ENCODE data around the gene OR2F1.

Gene OR2F1, protein sequence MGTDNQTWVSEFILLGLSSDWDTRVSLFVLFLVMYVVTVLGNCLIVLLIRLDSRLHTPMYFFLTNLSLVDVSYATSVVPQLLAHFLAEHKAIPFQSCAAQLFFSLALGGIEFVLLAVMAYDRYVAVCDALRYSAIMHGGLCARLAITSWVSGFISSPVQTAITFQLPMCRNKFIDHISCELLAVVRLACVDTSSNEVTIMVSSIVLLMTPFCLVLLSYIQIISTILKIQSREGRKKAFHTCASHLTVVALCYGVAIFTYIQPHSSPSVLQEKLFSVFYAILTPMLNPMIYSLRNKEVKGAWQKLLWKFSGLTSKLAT

DNA sequence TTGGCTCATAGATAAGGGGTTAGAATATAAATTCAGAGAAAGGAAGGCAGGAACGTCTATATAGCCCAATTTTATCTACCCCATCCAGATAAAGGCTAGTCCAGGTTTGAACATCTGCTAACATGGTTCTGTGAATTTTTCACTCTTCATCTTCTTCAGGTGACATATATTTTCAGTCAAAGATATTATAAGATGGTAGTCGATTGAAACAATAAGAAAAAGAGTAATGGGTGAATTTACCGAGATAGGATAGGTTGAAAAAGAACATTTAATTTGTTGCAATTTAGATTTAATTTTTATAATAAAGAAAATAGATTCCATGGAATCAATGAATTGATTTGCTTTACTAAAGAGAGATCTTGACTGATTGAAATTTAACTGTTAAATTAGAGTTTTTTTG, at the start of gene OR2F1:
OR2F1 (plus strand) TSS at position 301 of the 400 bp plus-strand sequence. CDS start 5,127 bp downstream, outside the sequence.
- DNase-seq = no peak

DNA sequence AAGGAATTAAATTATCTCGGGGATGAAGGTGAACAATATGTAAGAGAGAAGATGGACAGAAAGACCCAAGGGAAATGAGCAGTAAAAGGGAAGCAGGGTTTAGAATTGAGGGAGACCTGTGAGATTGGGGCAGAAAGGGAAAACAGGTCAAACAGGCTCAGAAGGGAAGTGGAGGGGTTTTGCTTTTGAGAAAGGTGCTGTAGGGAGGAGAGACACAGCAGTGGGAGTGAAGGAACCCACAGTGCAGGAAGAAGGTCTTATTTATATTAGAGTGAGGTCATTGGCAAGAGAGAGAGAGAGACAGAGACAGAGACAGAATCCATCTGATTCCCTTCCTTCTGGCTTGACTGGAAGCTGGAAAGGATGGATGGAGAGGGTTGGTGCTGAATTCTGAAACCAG, 49.1 kb upstream of the OR2F1 start:
- DNase-seq = no peak

DNA sequence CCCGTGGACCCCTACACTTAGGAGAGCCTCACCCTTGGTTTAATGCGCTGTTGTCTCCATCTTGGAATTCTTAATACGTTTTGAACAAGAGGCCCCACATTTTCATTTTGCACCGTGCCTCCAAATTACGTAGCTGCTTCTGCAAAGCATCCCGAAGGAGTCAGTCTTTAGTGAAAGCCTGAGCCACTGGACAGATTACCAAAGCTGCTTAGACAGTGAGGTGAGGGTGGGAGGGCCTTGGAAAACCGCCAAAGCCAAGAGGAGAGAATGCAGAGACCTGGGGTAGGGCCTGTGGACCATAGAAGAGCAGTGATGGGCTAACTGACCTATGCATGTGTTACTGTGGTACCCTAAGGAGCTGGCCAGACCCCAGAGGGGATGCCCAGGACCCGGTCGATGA, 48.5 kb upstream of the OR2F1 start:
- no peak for DNase-seq

DNA sequence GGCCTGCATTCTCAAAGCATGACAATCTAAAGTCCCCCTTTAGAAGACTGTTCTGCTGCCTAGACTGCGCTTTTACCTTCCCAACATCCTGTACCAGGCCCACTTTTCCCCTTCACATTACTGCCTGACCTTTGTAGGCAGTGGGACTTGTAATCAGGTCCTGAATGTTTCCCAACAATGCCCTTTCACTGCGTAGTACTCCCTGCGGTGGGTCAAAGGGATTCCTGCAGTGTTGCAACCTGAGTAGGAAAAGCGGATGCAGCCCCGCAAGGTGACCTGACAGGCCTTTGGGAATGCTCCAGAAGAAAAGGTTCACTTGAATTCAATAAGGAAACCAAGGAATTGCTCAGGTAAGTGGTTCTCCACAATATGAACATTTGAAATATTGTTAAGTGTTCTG, 47.7 kb upstream of the OR2F1 start:
- DNase-seq = no peak

DNA sequence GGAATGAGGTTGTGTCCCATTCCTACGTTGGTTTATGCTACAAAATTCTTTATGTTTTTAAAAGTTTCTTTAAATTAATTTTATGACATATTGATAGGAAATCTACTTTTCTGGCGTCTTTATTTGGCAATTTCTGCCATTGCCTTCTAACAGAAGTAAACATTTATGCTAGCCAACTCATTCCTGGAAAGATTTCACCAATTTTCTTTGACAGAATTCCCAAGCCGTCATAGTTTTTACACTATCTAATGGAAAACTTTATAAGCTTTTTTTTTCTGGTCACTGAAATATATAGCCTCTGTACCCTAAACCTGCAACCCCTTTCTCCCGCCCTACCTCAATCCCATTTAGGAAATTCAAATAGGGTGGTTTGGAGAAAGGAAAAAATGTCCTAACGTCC, 46.5 kb upstream of the OR2F1 start:
- no peak for DNase-seq

DNA sequence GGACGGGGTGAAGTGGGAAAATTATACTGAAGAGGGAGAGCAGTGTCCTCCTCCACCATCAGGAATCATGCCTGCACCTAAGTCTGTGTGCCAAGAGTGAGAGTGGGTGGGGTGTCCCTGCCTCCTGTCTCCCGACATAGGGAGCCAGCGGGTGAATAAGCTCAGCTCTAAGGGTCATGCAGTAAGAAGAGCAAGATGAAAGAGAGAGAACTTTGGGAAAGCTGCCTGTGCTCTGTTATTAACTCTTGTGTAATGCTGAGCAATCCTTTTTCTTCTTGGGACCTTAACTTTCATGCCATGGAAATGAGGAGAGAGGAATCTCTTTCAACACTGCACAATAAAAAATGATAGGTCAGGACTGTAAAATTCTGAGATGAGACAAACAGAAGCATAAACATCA, 44.8 kb upstream of the OR2F1 start:
- no peak for DNase-seq

DNA sequence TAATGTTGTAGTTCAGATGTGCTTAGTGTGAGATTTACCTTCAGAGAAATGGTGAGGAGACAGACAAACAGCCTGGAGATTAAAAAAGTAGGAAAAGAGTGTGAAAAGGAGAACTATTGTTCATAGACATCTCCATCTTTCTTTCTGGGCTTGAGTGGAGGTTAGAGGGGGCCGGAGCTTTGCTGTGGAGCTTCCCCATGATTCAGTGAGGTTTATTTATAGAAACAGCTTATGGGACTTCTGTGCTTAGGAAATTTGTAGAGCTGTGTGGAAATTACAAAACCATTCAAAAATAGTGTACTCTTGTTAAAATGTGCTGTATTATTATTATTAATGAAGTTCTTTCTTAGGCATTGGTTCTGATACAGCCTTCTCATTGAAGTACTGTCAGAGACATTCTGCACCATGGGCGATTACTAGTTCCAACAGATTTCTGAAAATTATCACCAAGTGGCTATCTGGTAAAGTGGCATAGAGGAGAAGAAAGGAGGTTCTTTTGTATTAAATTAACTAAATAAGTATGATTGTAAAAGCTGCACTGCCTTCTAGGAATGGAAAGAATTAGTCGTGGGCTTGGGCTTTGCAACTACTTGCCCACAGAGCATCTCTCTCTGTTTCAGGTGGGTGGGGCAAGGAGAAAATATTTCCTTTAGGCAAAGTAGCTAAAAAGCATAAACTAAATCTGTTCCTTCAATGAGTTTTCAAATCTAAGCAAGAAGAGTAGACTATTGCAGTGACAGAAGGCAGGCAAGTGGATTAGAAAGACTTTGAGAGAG, 44.0 kb upstream of the OR2F1 start:
- DNase-seq = no peak

DNA sequence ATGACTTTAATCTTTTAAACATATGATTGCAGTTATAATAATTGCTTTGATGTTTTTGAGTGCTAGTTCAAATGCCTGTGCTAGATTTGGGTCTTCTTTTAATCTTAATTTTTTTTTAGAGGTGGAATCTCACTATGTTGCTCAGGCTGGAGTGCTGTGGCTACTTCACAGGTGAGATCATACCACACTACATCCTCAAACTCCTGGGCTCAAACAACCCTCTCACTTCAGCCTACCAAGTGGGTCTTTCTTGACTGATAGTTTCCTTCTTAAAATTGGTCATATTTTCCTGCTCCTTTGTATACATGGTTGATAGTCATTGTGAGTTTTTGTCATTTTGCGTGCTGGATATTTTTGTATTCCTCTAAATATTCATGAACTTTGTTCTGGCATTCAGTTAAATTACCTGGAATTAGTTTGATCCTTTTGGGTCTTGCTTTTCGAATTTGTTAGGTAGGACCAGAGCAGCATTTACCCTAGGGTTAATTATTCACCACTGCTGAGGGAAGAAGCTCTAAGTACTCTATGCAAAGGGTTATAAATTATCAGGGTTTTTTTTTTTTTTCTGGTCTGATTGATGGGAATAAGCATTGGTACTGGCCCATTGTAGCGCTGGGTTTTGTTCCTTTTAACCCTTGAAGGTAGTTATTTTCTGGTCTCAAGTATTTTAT, 40.6 kb upstream of the OR2F1 start:
- no peak for DNase-seq

DNA sequence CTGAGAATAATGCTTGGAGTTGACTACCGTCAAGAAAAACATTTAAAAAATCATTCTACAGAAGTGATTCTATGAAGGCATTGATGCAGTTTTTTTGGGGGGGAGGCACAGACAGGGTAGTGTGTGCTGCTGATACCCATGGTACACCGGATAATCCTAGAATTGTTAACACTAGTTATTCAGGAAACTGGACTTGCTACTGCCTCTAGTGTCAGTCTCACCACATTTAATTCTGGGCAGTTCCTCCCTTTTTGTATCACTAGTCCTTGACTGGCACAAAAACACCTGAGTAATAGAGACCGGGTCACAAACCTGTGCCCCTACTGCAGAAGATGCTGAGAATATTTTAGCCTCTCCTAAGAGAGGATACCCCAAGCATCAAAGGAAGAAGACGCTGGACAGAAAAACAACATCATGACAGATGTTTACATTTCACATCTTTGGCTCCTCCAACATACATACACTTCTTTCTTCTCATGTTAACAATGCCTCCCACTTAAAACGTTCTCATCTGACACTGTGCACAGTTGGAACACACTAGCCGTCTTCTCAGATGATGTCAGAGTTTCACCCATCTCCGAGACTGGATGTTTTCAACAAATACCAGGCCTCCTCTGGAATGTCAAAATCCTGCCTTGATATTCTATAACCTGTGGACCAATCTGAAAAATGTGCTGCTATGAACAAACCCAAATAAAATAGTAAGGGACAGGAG, 39.5 kb upstream of the OR2F1 start:
- no peak for DNase-seq

DNA sequence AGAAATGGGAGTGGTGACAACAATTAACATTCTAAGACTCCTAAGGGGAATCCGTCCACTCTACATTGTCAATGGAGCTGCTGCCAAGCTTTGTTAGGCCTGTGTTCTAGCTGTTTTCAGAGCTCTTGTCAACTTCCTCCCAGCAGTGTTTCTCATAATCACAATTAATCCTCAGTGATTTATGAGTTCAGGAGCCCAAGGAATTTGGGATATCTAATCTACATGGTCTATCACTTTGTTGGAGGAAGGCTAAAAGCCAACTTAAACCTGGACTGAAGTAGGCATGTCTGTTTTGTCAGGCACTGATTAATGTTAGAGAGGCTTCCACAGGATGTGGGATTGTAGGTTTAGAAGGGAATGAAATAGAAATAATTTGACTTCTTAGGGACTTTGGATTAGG, 29.8 kb upstream of the OR2F1 start:
- no peak for DNase-seq

DNA sequence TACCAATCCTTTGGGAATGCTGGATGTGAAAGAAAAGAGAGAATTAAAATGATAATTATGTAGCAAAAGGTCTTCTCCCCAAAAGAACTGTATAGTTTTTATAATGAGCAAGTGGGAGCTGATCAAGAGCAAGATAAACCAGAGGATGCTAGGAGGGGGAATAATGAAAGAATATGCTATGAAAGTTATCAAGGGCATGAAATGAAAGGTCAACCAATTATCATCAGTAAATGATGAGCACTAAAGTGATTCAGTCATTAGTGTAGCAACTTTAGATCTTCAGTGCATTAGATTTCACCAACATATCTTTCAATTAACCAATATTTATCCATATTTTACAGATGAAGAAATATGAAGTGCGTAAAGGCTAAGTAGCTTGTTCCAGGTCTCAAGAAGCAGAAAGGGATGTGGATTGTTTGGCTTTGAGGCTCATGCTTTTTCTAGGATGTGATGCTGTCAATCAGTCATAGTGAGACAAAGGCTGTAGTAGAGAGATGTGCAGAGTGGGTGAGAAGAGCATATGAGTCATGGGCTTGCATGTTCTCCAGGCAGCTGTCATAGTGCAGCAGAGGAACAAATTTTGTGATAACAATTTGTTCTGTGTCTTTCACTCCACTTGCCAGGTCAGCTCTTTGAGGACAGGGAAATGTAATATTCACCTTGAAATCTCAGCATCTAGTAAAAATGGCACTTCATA, 25.3 kb upstream of the OR2F1 start:
- DNase-seq = peak; percentile 5

DNA sequence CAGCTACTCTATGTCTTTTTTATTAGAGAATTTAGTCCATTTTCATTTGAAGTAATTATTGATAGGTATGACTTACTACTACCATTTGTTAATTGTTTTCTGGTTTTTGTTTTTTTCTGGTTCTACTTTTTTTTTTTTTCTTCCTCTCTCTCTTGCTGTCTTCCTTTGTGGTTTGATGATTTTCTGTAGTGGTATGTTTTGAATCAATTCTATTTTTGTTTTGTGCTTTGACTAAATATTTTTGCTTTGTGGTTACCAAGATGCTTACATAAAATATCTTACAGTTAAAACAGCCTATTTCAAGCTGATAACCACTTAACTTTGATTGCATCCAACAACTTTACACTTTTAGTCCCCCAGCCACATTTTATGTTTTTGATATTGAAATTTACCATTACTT, 22.9 kb upstream of the OR2F1 start:
- no peak for DNase-seq

DNA sequence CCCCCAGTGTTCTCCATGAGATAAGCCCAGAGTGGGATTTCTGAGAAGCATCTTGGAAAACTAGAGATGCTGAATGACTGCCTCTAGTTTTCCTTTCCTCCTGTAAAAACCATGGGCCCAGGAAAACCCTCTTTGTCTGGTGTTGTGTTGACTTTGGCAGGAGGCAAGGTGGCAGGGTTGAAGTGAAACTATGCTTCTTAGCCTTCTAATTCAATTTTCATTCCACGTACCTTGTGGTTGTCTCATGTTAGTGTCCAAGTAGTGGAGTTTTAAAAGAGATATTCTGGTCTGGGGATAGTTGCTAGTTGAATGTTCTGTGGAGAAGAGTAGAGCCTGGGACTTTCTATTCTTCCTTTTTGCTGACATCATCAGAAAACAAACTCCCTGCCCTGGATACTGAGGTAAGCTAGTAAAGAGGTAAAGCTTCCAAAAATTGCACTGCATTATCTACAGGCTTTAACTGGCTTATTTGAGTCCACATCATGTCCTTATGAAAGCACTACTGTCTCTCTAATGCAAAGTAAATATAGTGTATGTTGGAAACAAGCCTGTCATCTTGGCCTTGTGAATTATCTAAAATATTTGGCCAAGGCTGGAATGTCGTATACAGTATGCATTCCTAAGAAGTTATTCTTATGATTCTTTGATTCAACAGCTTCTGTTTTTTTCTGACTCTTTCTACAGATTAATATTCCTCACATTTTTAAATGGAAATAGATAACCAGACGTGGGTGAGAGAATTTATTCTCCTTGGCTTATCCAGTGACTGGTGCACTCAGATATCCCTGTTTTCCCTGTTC, 19.9 kb upstream of the OR2F1 start, which contains the start of gene OR2F2:
OR2F2 (plus strand) TSS at position 708 of the 800 bp plus-strand sequence; CDS start at position 708, 0 bp downstream.
- no peak for DNase-seq

DNA sequence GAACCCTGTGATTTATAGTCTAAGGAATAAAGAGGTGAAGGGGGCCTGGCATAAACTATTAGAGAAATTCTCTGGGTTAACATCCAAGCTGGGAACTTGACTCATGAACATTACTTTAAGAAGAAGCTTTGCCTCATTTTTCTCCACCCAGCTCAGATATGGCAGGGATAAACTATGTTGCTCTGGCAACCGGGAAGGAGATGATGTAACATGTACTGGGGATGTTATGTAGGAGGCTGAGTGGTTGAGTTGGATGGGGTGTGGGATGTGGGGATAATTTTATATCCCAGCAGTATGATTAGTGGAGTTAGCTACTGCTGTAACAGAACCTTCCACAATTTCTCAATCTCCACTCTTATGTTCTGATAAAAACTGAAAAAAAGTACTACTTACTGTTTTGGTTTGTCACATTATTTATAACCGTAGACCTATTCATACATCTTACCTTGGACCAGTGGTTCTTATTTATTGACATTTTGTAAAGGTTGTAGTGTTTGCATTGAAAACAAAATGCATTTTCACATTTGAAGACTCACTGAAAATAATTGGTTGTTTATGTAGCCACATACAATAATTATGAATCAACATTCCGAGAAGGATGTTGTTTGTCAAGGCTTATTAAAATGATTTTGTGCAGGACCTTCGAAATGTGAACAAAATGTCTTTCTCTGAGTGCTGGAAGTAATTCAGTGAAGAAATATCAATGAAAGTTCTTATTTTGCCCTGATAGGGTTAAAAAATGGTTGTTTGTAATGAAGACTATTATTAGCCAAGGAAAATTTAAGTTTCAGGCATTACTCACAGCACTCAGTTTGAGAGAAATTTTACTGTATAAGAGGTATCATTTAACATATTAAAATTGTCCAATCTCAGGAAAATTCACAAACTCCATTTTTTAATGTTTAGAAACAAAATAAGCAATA, 18.3 kb upstream of the OR2F1 start:
- DNase-seq = no peak

DNA sequence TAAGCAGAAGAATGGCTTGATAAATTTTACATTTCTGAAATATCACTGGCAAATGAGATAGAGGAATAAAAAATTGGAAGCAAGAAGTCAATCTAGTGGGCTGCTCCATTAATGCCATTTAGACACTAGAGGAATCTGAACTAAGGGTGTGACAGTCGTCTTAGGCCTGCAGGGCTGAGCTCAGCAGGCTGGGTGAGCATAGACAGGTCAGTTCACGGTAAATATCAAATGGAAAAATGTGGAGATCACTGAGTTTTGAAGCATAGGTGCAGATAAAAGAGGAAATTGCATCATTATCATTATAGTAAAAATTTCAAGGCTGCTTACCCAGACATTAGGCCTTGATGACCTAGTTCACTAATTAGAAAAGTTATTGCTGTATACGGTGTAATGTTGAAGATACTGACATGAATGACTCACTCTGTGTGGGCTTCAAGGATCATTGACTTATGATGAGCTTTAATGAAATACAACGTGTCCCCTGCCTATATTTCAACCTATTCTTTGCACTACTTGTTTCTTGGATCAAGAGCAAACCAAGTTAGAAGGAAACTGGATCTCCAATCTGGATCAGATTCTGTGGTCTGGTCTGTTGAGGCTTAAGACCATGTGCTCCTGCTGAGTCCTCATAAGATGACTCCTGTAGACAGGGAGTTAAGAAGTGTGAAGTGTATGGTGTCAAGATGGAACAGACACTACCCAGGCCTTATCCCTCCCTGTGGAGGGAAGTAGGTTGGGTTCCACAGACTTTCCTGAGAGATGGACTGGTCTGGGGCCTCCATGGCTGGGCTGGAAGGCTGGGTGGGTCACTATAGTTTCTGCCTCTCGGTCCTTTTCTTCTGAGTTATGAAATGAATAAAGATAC, 16.0 kb upstream of the OR2F1 start:
- DNase-seq = no peak

DNA sequence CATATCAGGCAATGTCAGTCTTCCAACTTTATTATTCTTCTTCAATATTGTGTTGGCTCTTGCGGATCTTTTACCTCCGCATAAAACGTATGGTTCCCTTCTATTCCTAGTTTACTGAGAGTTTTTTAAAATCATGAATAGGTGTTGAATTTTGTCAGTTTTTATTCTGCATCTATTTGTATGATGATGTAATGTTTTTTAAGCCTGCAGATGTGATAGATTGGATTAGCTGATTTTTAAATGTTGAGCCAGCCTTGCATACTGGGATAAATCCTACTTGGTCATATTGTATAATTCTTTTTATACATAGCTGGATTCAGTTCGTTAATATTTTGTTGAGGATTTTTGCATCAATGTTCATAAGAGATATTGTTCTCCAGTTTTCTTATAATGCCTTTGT, 9.2 kb upstream of the OR2F1 start:
- DNase-seq = no peak

DNA sequence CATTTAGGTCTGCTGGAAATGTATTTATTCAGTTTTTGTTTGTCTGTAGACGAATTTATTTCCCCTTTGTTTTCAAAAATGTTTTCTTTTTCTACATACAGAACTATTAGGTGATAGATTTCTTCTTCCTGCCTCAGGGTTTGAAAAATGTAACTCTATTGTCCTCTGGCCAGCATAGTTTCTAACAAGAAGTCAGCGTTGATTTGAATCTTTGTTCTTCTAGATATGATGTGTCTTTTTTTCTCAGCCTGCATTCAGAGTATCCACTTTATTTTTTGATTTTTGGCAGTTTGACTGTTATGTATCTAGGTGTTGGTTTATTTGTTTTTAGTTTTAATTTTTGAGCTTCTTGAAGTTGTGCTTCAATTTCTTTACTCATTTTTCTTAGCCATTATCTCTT, 7.5 kb upstream of the OR2F1 start:
- no peak for DNase-seq

DNA sequence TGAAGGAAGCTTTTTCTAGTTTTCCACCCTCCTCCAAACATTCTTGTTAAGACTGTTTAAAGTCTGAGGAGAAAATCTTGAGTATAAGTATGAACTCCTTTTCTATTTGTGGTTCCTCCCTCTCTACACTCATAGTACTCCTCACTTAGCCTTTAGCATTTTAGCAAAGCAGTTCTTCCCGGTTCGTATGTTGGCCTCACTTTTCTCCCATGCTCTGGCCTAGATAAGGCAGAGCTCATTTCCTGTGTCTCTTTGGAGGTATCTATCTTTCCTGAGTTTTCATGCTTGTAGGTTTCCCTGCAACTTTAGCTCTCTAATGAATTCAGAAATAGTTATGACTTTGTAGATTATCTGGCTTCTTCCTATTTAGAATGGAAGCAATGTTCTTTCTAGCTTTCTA, 5.9 kb upstream of the OR2F1 start:
- no peak for DNase-seq

DNA sequence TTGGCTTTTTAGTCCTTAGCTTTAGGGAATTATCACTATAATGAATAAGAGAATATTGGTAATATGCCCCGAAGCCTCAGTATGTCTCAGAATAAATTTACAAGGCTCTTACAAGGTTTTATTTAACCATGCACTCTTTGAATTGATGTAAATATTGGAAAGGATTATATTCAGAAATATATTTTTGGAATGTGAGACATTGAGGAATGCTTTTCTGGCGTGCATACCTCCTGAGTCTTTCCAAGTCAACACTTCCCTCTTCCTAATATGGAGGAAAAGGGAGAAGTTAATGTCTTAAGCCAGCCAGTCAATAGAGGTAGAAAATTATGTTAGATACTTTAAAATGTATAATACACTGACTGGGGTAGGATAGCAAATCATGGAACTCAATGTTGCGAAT, 1.2 kb upstream of the OR2F1 start:
- no peak for DNase-seq

DNA sequence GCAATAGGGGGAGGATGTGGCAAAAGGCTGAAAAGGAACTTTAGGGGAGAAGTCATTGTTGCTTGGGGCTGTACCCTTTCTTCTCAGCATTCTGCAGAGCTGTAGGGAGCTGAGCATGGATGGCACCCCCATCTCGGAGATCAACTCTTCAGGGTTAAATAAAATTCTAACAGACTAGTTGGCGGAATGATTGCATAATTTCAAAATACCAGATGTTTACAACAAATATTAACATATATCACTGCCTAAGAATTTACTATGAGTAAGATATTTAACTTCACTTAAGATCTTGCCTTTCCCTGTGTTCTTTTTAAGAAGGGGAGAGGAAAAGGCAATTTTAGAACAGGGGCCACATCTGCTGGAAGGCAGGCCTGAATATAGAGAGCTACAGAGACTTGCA, 509 bp upstream of the OR2F1 start:
- DNase-seq = no peak
